K562 (cell line): ENCODE data around the gene CD2. TPM values are rescaled to one million over a fixed set of nuclear protein-coding genes. Genes with fewer than 3 reads are reported as not detected.
A peak's percentile ranks its signal among the peaks of the same experiment; 100 is the strongest.

ENCODE experiments used
- ATAC-seq: fragments of 200-7000 bp; cut with Tn5 transposase; 3 replicates; pipeline ENCODE4 v1.9.1; 2020; ENCODE audit warnings: moderate library complexity
- BruUV-seq: library from RNA; stranded (reverse); fragments of 400-500 nt; replicated peaks from 2 replicates; lab custom pipeline; 2021; lab: Mats Ljungman, UMichigan
- CTCF ChIA-PET: fragments of 300-600 bp; formaldehyde crosslinking; extraction: SDS; loops from one replicate; lab custom pipeline; 2021; ENCODE audit warnings: low intra/inter-chr PET ratio; lab: Yijun Ruan, JAX
- POLR2A ChIA-PET: fragments of 300-600, 350-650 bp; sonication (Branson Sonifier 250); formaldehyde crosslinking; extraction: SDS; loops from one replicate; lab custom pipeline; 2021; ENCODE audit warnings: antibody characterized with exemption, inconsistent platforms; lab: Yijun Ruan, JAX
- DNase-seq, 4 experiments: peaks; one replicate each; pipeline versions ENCODE4 v3.0.0 to v3.0.0-alpha.2; 2011 to 2018; ENCODE audit warnings: low spot score in 3 of 4, mixed read lengths in 3 of 4; ENCODE audit errors: extremely low read depth in 1 of 4
- FAIRE-seq: peaks from 2 replicates; lab custom pipeline; 2011; peaks lifted over from hg19 to GRCh38; lab: Jason Lieb, UNC
- H2AFZ ChIP-seq: 2 replicates; pipeline ENCODE4 v1.6.0; 2011; ENCODE audit warnings: low read depth, low read length, control low read depth, inconsistent platforms
- H3K27ac ChIP-seq: fragments of 200-600 bp; 3 replicates; pipeline ENCODE4 v1.8.0; 2011; ENCODE audit warnings: low read depth, mild to moderate bottlenecking, control low read depth, inconsistent platforms, low read length, moderate library complexity, mixed read lengths; ENCODE audit errors: extremely low read depth
- H3K27me3 ChIP-seq, 2 experiments: fragments of 300-600 bp in 1 of 2; 2 replicates in 1 of 2; 3 replicates in 1 of 2; pipeline versions ENCODE4 v1.6.0 to v1.8.0; 2011; ENCODE audit warnings: inconsistent platforms in 2 of 2, low read length in 2 of 2, mild to moderate bottlenecking in 1 of 2, mixed read lengths in 1 of 2, moderate library complexity in 1 of 2; ENCODE audit not compliant: control insufficient read depth in 2 of 2, insufficient read depth in 2 of 2
- H3K36me3 ChIP-seq: fragments of 300-600 bp; 3 replicates; pipeline ENCODE4 v1.8.0; 2011; ENCODE audit warnings: mild to moderate bottlenecking, low read length, inconsistent platforms; ENCODE audit not compliant: control insufficient read depth, insufficient read depth
- H3K4me1 ChIP-seq, 2 experiments: fragments of 200-600 bp in 1 of 2; replicated peaks in 1 of 2; 2 replicates in 1 of 2; 3 replicates in 1 of 2; pipeline versions ENCODE4 v1.5.1 to v1.8.0; 2011; ENCODE audit warnings: inconsistent platforms in 2 of 2, low read length in 2 of 2, mild to moderate bottlenecking in 1 of 2, mixed read lengths in 1 of 2, moderate library complexity in 1 of 2; ENCODE audit not compliant: control insufficient read depth in 2 of 2, insufficient read depth in 2 of 2
- H3K4me2 ChIP-seq: 2 replicates; pipeline ENCODE4 v1.6.1; 2011; ENCODE audit warnings: low read length, control low read depth, inconsistent platforms, mixed read lengths; ENCODE audit not compliant: insufficient read depth
- H3K4me3 ChIP-seq: fragments of 200-600 bp; sonication (generic), shearing (Covaris generic); 2 replicates; pipeline ENCODE4 v1.5.1; 2016; ENCODE audit warnings: control low read depth, inconsistent platforms
- H3K79me2 ChIP-seq: fragments of 200-600 bp; 3 replicates; pipeline ENCODE4 v1.8.0; 2011; ENCODE audit warnings: low read length, inconsistent platforms; ENCODE audit not compliant: control insufficient read depth, insufficient read depth
- H3K9ac ChIP-seq, 2 experiments: 2 replicates each; pipeline versions ENCODE4 v1.6.0 to v1.6.1; 2011; ENCODE audit warnings: low read depth in 2 of 2, low read length in 2 of 2, control low read depth in 1 of 2, inconsistent platforms in 1 of 2, mild to moderate bottlenecking in 1 of 2, mixed read lengths in 1 of 2; ENCODE audit not compliant: insufficient read depth in 1 of 2
- H3K9me1 ChIP-seq: one replicate; pipeline ENCODE4 v1.6.0; 2011; ENCODE audit warnings: inconsistent platforms, mild to moderate bottlenecking, low read length, moderate library complexity; ENCODE audit not compliant: control insufficient read depth, insufficient read depth
- H3K9me3 ChIP-seq: replicated peaks from 2 replicates; pipeline ENCODE4 v1.5.1; 2011; ENCODE audit warnings: low read depth, low read length, inconsistent platforms; ENCODE audit not compliant: control insufficient read depth, insufficient read depth
- H4K20me1 ChIP-seq: replicated peaks from 2 replicates; pipeline ENCODE4 v1.6.1; 2011; ENCODE audit warnings: low read length, inconsistent platforms, mixed read lengths; ENCODE audit not compliant: control insufficient read depth, insufficient read depth
- AFF4 ChIP-seq: sonication (generic); formaldehyde crosslinking; IDR thresholded peaks from 2 replicates; pipeline ENCODE4 v1.8.0; 2023; ENCODE audit warnings: mild to moderate bottlenecking, missing genetic modification reagents
- ATF1 ChIP-seq, 2 experiments: fragments of 450-650 bp in 1 of 2; IDR thresholded peaks; 2 replicates each; pipeline ENCODE4 v1.6.1; 2016; ENCODE audit warnings: missing compliant biosample characterization in 1 of 2, missing genetic modification characterization in 1 of 2
- CBFA2T2 ChIP-seq: fragments of 450-650 bp; conservative IDR thresholded peaks from 2 replicates; pipeline ENCODE4 v1.6.1; 2017; ENCODE audit warnings: mild to moderate bottlenecking
- ETV5 ChIP-seq: sonication (generic); formaldehyde crosslinking; IDR thresholded peaks from 2 replicates; pipeline ENCODE4 v1.4.0; 2020; ENCODE audit warnings: low read depth, mild to moderate bottlenecking, missing genetic modification reagents
- EWSR1 ChIP-seq: fragments of 450-650 bp; IDR thresholded peaks from 2 replicates; pipeline ENCODE4 v1.6.1; 2018; ENCODE audit warnings: borderline replicate concordance, mild to moderate bottlenecking, low read depth, moderate library complexity; ENCODE audit not compliant: partially characterized antibody
- KAT2B ChIP-seq: IDR thresholded peaks from one replicate; pipeline ENCODE4 v1.6.1; 2012; ENCODE audit warnings: low read depth, mild to moderate bottlenecking, control low read depth, inconsistent platforms, low read length, moderate library complexity
- MLLT1 ChIP-seq, 2 experiments: fragments of 450-650 bp; IDR thresholded peaks; 2 replicates each; pipeline ENCODE4 v1.6.1; 2016
- MTA3 ChIP-seq: fragments of 450-650 bp; formaldehyde crosslinking; IDR thresholded peaks from 2 replicates; pipeline ENCODE4 v1.6.1; 2017; ENCODE audit warnings: mild to moderate bottlenecking, borderline replicate concordance
- POLR2H ChIP-seq: IDR thresholded peaks from 2 replicates; pipeline ENCODE4 v1.6.1; 2016; ENCODE audit warnings: missing genetic modification characterization, low read depth, mild to moderate bottlenecking, control low read depth, missing compliant biosample characterization, moderate library complexity
- TAF15 ChIP-seq: fragments of 200-400 bp; formaldehyde crosslinking; IDR thresholded peaks from 2 replicates; pipeline ENCODE4 v1.6.1; 2017; ENCODE audit warnings: mild to moderate bottlenecking, low read depth, low read length, moderate library complexity
- ZEB2 ChIP-seq: fragments of 450-650 bp; IDR thresholded peaks from 2 replicates; pipeline ENCODE4 v1.6.1; 2016
- ZNF384 ChIP-seq: IDR thresholded peaks from 2 replicates; pipeline ENCODE4 v1.6.1; 2012; ENCODE audit warnings: low read depth, low read length, improper control_type of control experiment
- ZNF449 ChIP-seq: fragments of 250-450 bp; sonication (Bioruptor Pico); IDR thresholded peaks from 2 replicates; pipeline ENCODE4 v1.8.0; 2022; ENCODE audit warnings: moderate library complexity, mild to moderate bottlenecking, inconsistent platforms
- ZNF639 ChIP-seq, 2 experiments: fragments of 200-800 bp in 1 of 2; sonication (Bioruptor generic) in 1 of 2; sonication (generic) in 1 of 2; formaldehyde crosslinking in 1 of 2; IDR thresholded peaks in 1 of 2; conservative IDR thresholded peaks in 1 of 2; 2 replicates each; pipeline versions ENCODE4 v1.5.0 to v1.6.1; 2016 to 2020; ENCODE audit warnings: missing compliant biosample characterization in 1 of 2, missing genetic modification characterization in 1 of 2, missing genetic modification reagents in 1 of 2
- WGBS: fragments of 100-300 bp; shearing (Covaris generic); methylation state at CpG from one replicate; pipeline ENCODE4 v1.1.6; 2016; ENCODE audit warnings: low coverage, mixed read lengths; ENCODE audit not compliant: insufficient coverage; ENCODE audit errors: missing lambda C conversion rate; 5-methylcytosine and 5-hydroxymethylcytosine counted together
- in situ Hi-C: fragments of 300-500 bp; cut with MboI; formaldehyde crosslinking; loops from 4 replicates; pipeline ENCODE4 v1.15.0; 2018; ENCODE audit warnings: inconsistent platforms, mixed read lengths
- intact Hi-C: fragments of 100-400 bp; cut with micrococcal nuclease; formaldehyde crosslinking; loops from 2 replicates; pipeline ENCODE4 v1.14.2; 2022
- polyA plus RNA-seq, 8 experiments: library from polyadenylated mRNA; depleted of rRNA in 4 of 8; stranded (reverse) in 5 of 8; unstranded in 3 of 8; fragments of >200 nt; fragmentation: Nextera tagmentation in 2 of 8; fragmentation: Illumina TruSeq in 1 of 8; extraction: Ambion mirVana in 2 of 8; extraction: Trizol in 1 of 8; gene quantifications; 2 replicates each; pipeline versions ENCODE4 v1.2.1 to v1.2.3, GENCODE V29; 2011 to 2014; ENCODE audit warnings: inconsistent platforms in 1 of 8, missing spikeins in 1 of 8
- total RNA-seq, 7 experiments: library from RNA; depleted of rRNA in 6 of 7; stranded (reverse); fragments of >200 nt in 6 of 7; fragmentation: Illumina TruSeq in 2 of 7; extraction: Trizol in 2 of 7; gene quantifications; 2 replicates each; pipeline versions ENCODE4 v1.2.1 to v1.2.3, GENCODE V29; 2011 to 2021; ENCODE audit warnings: low replicate concordance in 1 of 7

The CD2 gene
- total and polyA plus RNA-seq, 9 of the 15 experiments (the other 6 are each of a cell fraction or from before 2014, with no cell fraction given): 0.07 to 0.16 TPM; not detected in 7

GRCh38 chr1:116743535-116743934 lies 10.7 kb upstream of the CD2 start:
- CTCF ChIA-PET: interaction anchor here (0.6 kb wide), 1 partner anchor 609 kb away, joined by 4 read pairs; no protein-coding TSS in a partner anchor
- POLR2A ChIA-PET: no interaction called here
- no peak for TF ChIP-seq MLLT1 (IDR thresholded peaks at IDR 0.05)
- no peak for TF ChIP-seq CBFA2T2
- no peak for TF ChIP-seq ATF1 (CRISPR knock-in tag; IDR thresholded peaks at IDR 0.05)
- TF ChIP-seq ATF1 (tag; IDR thresholded peaks at IDR 0.05): no peak
- 0 out of 2 replicates have a peak, but pooled peaks have one; percentile 37 for TF ChIP-seq MTA3
- TF ChIP-seq ZNF384: no peak
- no peak for TF ChIP-seq POLR2H
- peak; percentile 64; the same call in 1 of the 2 replicates for TF ChIP-seq ZEB2
- no peak for TF ChIP-seq ZNF639 (CRISPR knock-in tag; conservative IDR thresholded peaks at IDR 0.05 in 1 of 2, IDR thresholded peaks at IDR 0.05 in 1 of 2)
- TF ChIP-seq AFF4 (CRISPR knock-in tag): no peak
- TF ChIP-seq TAF15: no peak
- TF ChIP-seq KAT2B: no peak
- TF ChIP-seq EWSR1: no peak
- TF ChIP-seq ETV5 (CRISPR knock-in tag): no peak
- TF ChIP-seq ZNF449 (CRISPR knock-in tag): no peak

More at GRCh38 chr1:116743535-116743934, 10.7 kb upstream of the CD2 start:
- no peaks in the 10 kb centered on the region for H4K20me1 ChIP-seq
- H3K79me2 ChIP-seq: no peaks in the 10 kb centered on the region
- intact Hi-C loops: no loop called here
- H3K4me3 ChIP-seq: no peak overlapping the region
- H3K9ac ChIP-seq: no peak overlapping the region
- in situ Hi-C loops: loop anchor here (5.0 to 25.0 kb wide), 2 partner anchors 79 to 544 kb away; no protein-coding TSS in a partner anchor
- FAIRE-seq: no peak
- H3K4me1 ChIP-seq: peaks cover 0 to 10% of the 10 kb centered on the region in 2 experiments; a peak in 1 of 5 replicates
- no TSS peak for BruUV-seq
- DNase-seq: no peak
- no peak overlapping the region for H3K4me2 ChIP-seq
- WGBS: 63% methylated on average over 4 of the region's 4 CpGs
- no peaks in the 10 kb centered on the region; a peak in 1 of 5 replicates for H3K27me3 ChIP-seq
- ATAC-seq: no peak
- no peak overlapping the region for H2AFZ ChIP-seq
- H3K9me3 ChIP-seq: peaks cover 24% of the 10 kb centered on the region
- H3K36me3 ChIP-seq: no peaks in the 10 kb centered on the region
- H3K9me1 ChIP-seq: no peaks in the 10 kb centered on the region
- H3K27ac ChIP-seq: no peak overlapping the region
